Measurements from ENCODE around the gene SPACDR. TPM values are rescaled to one million over a fixed set of nuclear protein-coding genes. Genes with fewer than 3 reads are reported as not detected.

SPACDR gene
- polyA plus RNA-seq, 1 donor (not counting 4 experiments of a cell fraction or from before 2014, with no cell fraction given): 0.37 TPM

GRCh38 chr7:100446040-100446439 lies 18.0 kb downstream of the SPACDR start:
- no peak overlapping the region for H3K27ac ChIP-seq (ENCODE audit: control insufficient read depth, insufficient read depth, low read length)
- FAIRE-seq (no peak), DNase-seq (ENCODE audit: low read depth, low spot score) (no peak)
- H3K27me3 ChIP-seq (ENCODE audit: control insufficient read depth, extremely low read depth, insufficient read depth, low read length): no peaks in the 10 kb centered on the region
- no peaks in the 10 kb centered on the region for H4K20me1 ChIP-seq (ENCODE audit: control insufficient read depth, extremely low read depth, insufficient read depth, low read length)
- H3K36me3 ChIP-seq (ENCODE audit: control insufficient read depth in 2 of 2, extremely low read depth in 1 of 2, insufficient read depth in 2 of 2, low read length in 2 of 2): no peaks in the 10 kb centered on the region
- H3K4me3 ChIP-seq (ENCODE audit: control insufficient read depth in 2 of 3, extremely low read depth in 1 of 3, insufficient read depth in 2 of 3, low read depth in 1 of 3, low read length in 3 of 3): no peak overlapping the region
- H2AFZ ChIP-seq (ENCODE audit: control insufficient read depth, low read length): no peak overlapping the region
- no peak overlapping the region for H3K9ac ChIP-seq (ENCODE audit: control insufficient read depth, extremely low read depth, insufficient read depth, low read length)
- no peaks in the 10 kb centered on the region for H3K79me2 ChIP-seq (ENCODE audit: control insufficient read depth, insufficient read depth, low read length)
- peaks cover 6% of the 10 kb centered on the region for H3K4me1 ChIP-seq (ENCODE audit: control insufficient read depth, extremely low read depth, insufficient read depth, low read length)
- dilution Hi-C loops (cut with MboI; ENCODE audit: extremely low pct_ligation_motif_present, low sequenced_read_pairs): no loop called here
- no peaks in the 10 kb centered on the region for H3K9me3 ChIP-seq (ENCODE audit: control insufficient read depth, low read depth, low read length)
- no peaks in the 10 kb centered on the region for H3K9me1 ChIP-seq (ENCODE audit: control insufficient read depth, extremely low read depth, insufficient read depth, low read length)
- H3K4me2 ChIP-seq (ENCODE audit: control insufficient read depth, extremely low read depth, insufficient read depth, low read depth, low read length): no peak overlapping the region
- TF ChIP-seq CTCF (optimal IDR thresholded peaks at IDR 0.05 in 1 of 3, IDR thresholded peaks at IDR 0.05 in 1 of 3, conservative IDR thresholded peaks at IDR 0.05 in 1 of 3; ENCODE audit: extremely low read depth in 1 of 3, insufficient read depth in 2 of 3, low read length in 3 of 3) (no peak), EZH2 (IDR thresholded peaks at IDR 0.05; ENCODE audit: low read length) (no peak)

GRCh38 chr7:100444311-100445278 lies 19.5 kb downstream of the SPACDR start:
- no peak for FAIRE-seq
- no peaks in the 10 kb centered on the region for H4K20me1 ChIP-seq (ENCODE audit: control insufficient read depth, extremely low read depth, insufficient read depth, low read length)
- H3K27ac ChIP-seq (ENCODE audit: control insufficient read depth, insufficient read depth, low read length): no peak overlapping the region
- TF ChIP-seq CTCF (optimal IDR thresholded peaks at IDR 0.05 in 1 of 3, IDR thresholded peaks at IDR 0.05 in 1 of 3, conservative IDR thresholded peaks at IDR 0.05 in 1 of 3; ENCODE audit: extremely low read depth in 1 of 3, insufficient read depth in 2 of 3, low read length in 3 of 3) (no peak), EZH2 (IDR thresholded peaks at IDR 0.05; ENCODE audit: low read length) (no peak)
- H3K36me3 ChIP-seq (ENCODE audit: control insufficient read depth in 2 of 2, extremely low read depth in 1 of 2, insufficient read depth in 2 of 2, low read length in 2 of 2): no peaks in the 10 kb centered on the region
- no peaks in the 10 kb centered on the region for H3K79me2 ChIP-seq (ENCODE audit: control insufficient read depth, insufficient read depth, low read length)
- no peaks in the 10 kb centered on the region for H3K9me3 ChIP-seq (ENCODE audit: control insufficient read depth, low read depth, low read length)
- no peaks in the 10 kb centered on the region for H3K27me3 ChIP-seq (ENCODE audit: control insufficient read depth, extremely low read depth, insufficient read depth, low read length)
- dilution Hi-C loops (cut with MboI; ENCODE audit: extremely low pct_ligation_motif_present, low sequenced_read_pairs): no loop called here
- peaks cover 3% of the 10 kb centered on the region for H3K4me1 ChIP-seq (ENCODE audit: control insufficient read depth, extremely low read depth, insufficient read depth, low read length)
- H3K9me1 ChIP-seq (ENCODE audit: control insufficient read depth, extremely low read depth, insufficient read depth, low read length): no peaks in the 10 kb centered on the region
- H3K4me2 ChIP-seq (ENCODE audit: control insufficient read depth, extremely low read depth, insufficient read depth, low read depth, low read length): no peak overlapping the region
- no peak overlapping the region for H2AFZ ChIP-seq (ENCODE audit: control insufficient read depth, low read length)
- H3K9ac ChIP-seq (ENCODE audit: control insufficient read depth, extremely low read depth, insufficient read depth, low read length): no peak overlapping the region
- DNase-seq (ENCODE audit: low read depth, low spot score): no peak
- no peak overlapping the region for H3K4me3 ChIP-seq (ENCODE audit: control insufficient read depth in 2 of 3, extremely low read depth in 1 of 3, insufficient read depth in 2 of 3, low read depth in 1 of 3, low read length in 3 of 3)

Measured in keratinocyte (primary cell).